ENCODE results near the gene MEGF10.

MEGF10 gene

DNA sequence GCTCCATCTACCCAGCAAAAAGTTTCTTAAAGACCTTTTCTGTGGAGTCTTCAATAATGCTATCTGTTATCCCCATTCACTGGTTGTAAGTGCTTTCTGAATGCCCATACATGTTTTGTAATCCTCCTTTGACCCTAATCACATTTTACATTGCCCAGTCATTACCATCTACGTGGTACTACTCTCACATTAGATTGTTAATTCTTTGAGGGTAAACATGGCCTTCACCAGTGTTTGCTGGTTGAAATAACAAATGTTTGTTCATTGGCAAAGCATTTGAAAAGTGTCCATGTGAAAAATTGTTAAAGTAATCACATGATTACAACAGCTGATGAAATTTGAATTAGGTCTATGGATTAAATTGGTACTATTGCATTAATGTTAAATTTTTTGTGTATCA is 31.8 kb downstream of the MEGF10 start:
- TF ChIP-seq CTBP1 (IDR thresholded peaks at IDR 0.05; ENCODE audit: borderline replicate concordance): no peak
- no peak for TF ChIP-seq SUZ12 (IDR thresholded peaks at IDR 0.05)
- no peak for TF ChIP-seq SP1 (IDR thresholded peaks at IDR 0.05)
- TF ChIP-seq LEF1 (IDR thresholded peaks at IDR 0.05; ENCODE audit: borderline replicate concordance): no peak
- no peak for TF ChIP-seq FOXA1 (IDR thresholded peaks at IDR 0.05)
- no peak for TF ChIP-seq HDGF (IDR thresholded peaks at IDR 0.05; ENCODE audit: borderline replicate concordance)
- no peak for TF ChIP-seq L3MBTL2 (conservative IDR thresholded peaks at IDR 0.05)
- TF ChIP-seq FOXM1 (IDR thresholded peaks at IDR 0.05; ENCODE audit: borderline replicate concordance): no peak
- no peak for TF ChIP-seq FOXK2 (IDR thresholded peaks at IDR 0.05)
- no peak for TF ChIP-seq TARDBP (IDR thresholded peaks at IDR 0.05)
- no peak for TF ChIP-seq NFRKB (IDR thresholded peaks at IDR 0.05)
- TF ChIP-seq ZNF384 (IDR thresholded peaks at IDR 0.05): no peak
- TF ChIP-seq, protein P1, sequence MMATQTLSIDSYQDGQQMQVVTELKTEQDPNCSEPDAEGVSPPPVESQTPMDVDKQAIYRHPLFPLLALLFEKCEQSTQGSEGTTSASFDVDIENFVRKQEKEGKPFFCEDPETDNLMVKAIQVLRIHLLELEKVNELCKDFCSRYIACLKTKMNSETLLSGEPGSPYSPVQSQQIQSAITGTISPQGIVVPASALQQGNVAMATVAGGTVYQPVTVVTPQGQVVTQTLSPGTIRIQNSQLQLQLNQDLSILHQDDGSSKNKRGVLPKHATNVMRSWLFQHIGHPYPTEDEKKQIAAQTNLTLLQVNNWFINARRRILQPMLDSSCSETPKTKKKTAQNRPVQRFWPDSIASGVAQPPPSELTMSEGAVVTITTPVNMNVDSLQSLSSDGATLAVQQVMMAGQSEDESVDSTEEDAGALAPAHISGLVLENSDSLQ (IDR thresholded peaks at IDR 0.05): no peak
- CTCF ChIA-PET: no interaction called here
- POLR2A ChIA-PET: no interaction called here
- DNase-seq (ENCODE audit: extremely low spot score): no peak

DNA sequence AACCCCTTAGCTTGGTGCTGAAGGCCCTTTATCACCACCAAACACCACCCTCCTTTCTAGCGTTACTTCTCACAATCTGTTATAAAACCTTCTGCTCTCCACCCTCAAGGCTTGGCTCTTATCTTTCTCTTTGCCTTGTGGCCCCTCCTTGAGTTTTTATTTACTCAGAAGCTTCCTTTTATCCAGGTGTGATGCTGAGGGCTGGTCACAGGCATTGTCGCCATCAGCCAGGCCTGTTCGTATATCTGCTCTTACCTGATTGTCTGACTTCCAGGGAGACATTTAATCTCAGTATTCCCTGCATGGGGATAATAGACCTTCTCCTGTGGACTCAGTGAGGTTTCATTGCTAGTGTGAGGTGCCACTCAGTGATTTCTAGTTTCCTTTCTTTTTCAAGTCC is 34.2 kb downstream of the MEGF10 start:
- POLR2A ChIA-PET: no interaction called here
- CTCF ChIA-PET: no interaction called here
- DNase-seq (ENCODE audit: extremely low spot score): no peak
- no peak for TF ChIP-seq LEF1 (IDR thresholded peaks at IDR 0.05; ENCODE audit: borderline replicate concordance)
- no peak for TF ChIP-seq ZNF384 (IDR thresholded peaks at IDR 0.05)
- TF ChIP-seq, protein P1 (IDR thresholded peaks at IDR 0.05): no peak
- no peak for TF ChIP-seq ARNT (IDR thresholded peaks at IDR 0.05)
- no peak for TF ChIP-seq CTBP1 (IDR thresholded peaks at IDR 0.05; ENCODE audit: borderline replicate concordance)

DNA sequence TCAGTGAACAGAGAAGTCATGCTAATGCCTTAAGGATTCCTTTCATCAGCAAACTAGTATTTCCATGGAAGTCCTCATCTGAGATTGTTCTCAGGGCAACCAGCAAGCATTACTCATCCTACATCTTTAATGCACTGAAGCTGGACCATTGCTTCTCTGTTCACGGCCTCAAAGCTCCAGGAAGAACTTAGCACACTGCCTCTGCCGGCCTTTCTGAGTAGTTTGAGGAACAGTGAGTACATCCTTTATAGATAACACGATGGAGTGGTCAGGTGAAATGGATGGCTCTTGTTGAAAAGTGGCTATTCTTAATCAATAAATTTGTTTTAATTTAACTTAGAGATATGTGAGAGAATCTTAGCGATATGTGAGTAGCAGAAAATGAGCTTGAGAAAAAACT is 35.8 kb downstream of the MEGF10 start:
- no peak for DNase-seq (ENCODE audit: extremely low spot score)
- POLR2A ChIA-PET: no interaction called here

DNA sequence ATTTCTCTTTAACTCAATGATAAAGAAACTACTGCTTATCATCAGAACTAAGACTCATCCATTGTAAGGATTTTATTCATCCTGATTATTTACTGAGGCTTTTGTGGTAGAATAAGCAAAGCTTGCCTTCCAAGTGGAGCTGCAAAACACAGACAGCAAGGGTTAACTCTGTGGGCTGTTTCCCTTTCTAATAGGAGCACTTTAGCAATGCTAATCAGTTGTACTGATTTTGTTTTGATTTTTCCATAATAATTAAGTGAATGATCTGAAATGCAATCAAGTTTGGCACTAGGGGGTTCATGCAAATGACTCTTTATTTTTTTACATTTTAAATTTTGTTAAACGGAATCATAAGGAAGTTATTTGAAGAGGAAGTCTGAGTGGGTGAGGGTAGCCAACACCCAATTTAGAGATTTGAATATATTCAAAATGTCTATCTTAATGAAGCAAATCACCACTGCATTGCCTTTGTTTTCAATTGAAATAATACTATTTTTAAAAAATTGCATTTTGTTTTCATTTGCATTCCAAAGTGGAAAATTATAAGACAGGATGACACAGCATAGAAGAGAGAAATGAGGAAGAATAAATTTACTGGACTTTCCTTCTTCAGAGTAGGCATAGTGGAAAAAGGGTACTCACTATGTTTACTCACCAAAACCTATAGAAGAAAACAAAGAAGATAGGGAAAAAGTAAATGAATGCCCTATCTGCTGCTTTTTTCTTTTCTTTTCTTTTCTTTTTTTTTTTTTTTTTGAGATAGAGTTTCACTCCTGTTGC is 36.6 kb downstream of the MEGF10 start:
- POLR2A ChIA-PET: no interaction called here

More for the DNA sequence above, 35.8 kb downstream of the MEGF10 start:
- CTCF ChIA-PET: interaction anchor here (1.2 kb wide), 1 partner anchor 12 kb away, joined by 4 read pairs; no protein-coding TSS in a partner anchor
- TF ChIP-seq LEF1 (IDR thresholded peaks at IDR 0.05; ENCODE audit: borderline replicate concordance) (no peak), ARNT (IDR thresholded peaks at IDR 0.05) (no peak), FOXA1 (IDR thresholded peaks at IDR 0.05) (no peak), FOXK2 (IDR thresholded peaks at IDR 0.05) (no peak), TARDBP (IDR thresholded peaks at IDR 0.05) (no peak), NFRKB (IDR thresholded peaks at IDR 0.05) (no peak), ELF4 (IDR thresholded peaks at IDR 0.05) (no peak), ZNF384 (IDR thresholded peaks at IDR 0.05) (no peak), SP1 (IDR thresholded peaks at IDR 0.05) (no peak), BHLHE40 (IDR thresholded peaks at IDR 0.05; ENCODE audit: borderline replicate concordance) (no peak)
- TF ChIP-seq, protein P1 (IDR thresholded peaks at IDR 0.05): no peak

DNA sequence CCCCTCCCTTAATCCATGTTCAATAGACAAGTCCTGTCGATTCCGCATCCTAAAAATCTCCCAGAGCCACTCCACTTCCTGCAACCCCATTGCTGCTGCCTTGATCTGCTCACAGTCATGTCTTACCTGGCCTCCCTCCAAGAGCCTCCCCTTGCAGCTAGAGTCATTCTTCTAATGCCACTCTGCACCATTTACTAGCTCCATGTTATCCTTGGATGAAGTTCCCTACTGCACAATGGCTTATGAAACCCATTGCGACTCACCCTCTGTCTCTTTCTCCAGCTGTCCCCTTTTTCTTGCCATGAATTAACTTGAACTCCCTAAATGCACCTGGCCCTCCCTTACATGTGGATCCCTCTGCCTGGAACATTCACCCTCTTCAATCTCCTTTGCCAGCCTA is 39.5 kb downstream of the MEGF10 start:
- POLR2A ChIA-PET: interaction anchor here (0.9 kb wide), 1 partner anchor 24 kb away, joined by 3 read pairs; no protein-coding TSS in a partner anchor
- TF ChIP-seq FOXM1 (IDR thresholded peaks at IDR 0.05; ENCODE audit: borderline replicate concordance) (no peak), FOXA1 (IDR thresholded peaks at IDR 0.05) (no peak), ZNF384 (IDR thresholded peaks at IDR 0.05) (no peak), SP1 (IDR thresholded peaks at IDR 0.05) (no peak), ELF4 (IDR thresholded peaks at IDR 0.05) (no peak), NFRKB (IDR thresholded peaks at IDR 0.05) (no peak)
- CTCF ChIA-PET: no interaction called here
- DNase-seq (ENCODE audit: extremely low spot score): no peak

More for the DNA sequence above, 36.6 kb downstream of the MEGF10 start:
- CTCF ChIA-PET: interaction anchor here (1.2 kb wide), 1 partner anchor 13 kb away, joined by 4 read pairs; no protein-coding TSS in a partner anchor
- TF ChIP-seq ARNT (IDR thresholded peaks at IDR 0.05): no peak
- no peak for TF ChIP-seq ZNF384 (IDR thresholded peaks at IDR 0.05)
- no peak for TF ChIP-seq SUZ12 (IDR thresholded peaks at IDR 0.05)
- no peak for TF ChIP-seq FOXA1 (IDR thresholded peaks at IDR 0.05)
- no peak for DNase-seq (ENCODE audit: extremely low spot score)

DNA sequence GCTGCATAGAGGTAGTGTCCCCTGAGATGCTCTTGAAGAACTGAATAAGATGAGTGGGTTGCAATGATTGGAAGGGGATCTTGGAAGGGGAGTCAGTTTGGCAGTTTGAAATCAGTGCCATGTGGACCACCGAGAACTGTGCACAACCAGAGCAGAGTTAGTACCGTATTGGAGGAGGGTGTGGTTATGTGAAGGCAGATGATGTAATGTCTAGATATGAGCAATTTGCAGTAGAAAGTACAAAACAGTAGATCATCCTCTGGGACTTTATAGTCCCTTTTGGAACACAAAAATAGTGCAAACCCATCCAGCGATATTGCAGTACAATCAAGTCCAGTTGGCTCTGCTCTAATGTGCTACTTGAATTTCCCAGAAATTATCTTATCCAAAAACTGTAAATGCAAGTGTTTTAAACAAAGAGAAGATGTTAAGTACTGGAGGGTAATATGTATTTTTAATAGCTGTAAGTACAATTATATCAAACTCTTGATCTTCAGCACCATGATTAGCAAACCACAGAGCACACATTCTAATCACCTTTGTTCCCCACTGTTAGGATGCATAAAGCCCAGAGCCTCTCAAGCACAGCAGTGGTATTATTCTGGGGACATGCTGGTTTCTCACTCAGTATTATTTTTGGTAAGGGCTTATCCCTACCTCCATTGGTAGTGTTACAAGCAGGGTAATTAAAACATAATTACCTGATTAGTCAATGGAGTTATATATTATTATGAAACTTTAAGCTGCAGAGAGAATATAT is 41.5 kb downstream of the MEGF10 start:
- TF ChIP-seq, protein P1 (IDR thresholded peaks at IDR 0.05): no peak
- TF ChIP-seq HDGF (IDR thresholded peaks at IDR 0.05; ENCODE audit: borderline replicate concordance) (no peak), NFRKB (IDR thresholded peaks at IDR 0.05) (no peak), FOXA1 (IDR thresholded peaks at IDR 0.05) (no peak), ARNT (IDR thresholded peaks at IDR 0.05) (no peak), ELF4 (IDR thresholded peaks at IDR 0.05) (no peak), TARDBP (IDR thresholded peaks at IDR 0.05) (no peak), BHLHE40 (IDR thresholded peaks at IDR 0.05; ENCODE audit: borderline replicate concordance) (no peak), FOXM1 (IDR thresholded peaks at IDR 0.05; ENCODE audit: borderline replicate concordance) (no peak), LEF1 (IDR thresholded peaks at IDR 0.05; ENCODE audit: borderline replicate concordance) (no peak), ZNF384 (IDR thresholded peaks at IDR 0.05) (no peak)
- DNase-seq (ENCODE audit: extremely low spot score): no peak
- ChIA-PET POLR2A (no interaction called here), CTCF (no interaction called here)

Data from HEK293T (cell line).